Measurements from ENCODE around the gene ZP1.

- no peak for TF ChIP-seq REST (IDR thresholded peaks at IDR 0.05)
- no peak for TF ChIP-seq CTCF (IDR thresholded peaks at IDR 0.05; ENCODE audit: low read depth, low read length, missing input control)
- TF ChIP-seq TAF1 (conservative IDR thresholded peaks at IDR 0.05) = no peak
- no peak for TF ChIP-seq EGR1 (IDR thresholded peaks at IDR 0.05; ENCODE audit: low read depth in 2 of 2)
- TF ChIP-seq HNF4A (conservative IDR thresholded peaks at IDR 0.05) = no peak
- TF ChIP-seq MAX (IDR thresholded peaks at IDR 0.05) = no peak
- TF ChIP-seq GABPA (IDR thresholded peaks at IDR 0.05 in 1 of 2, conservative IDR thresholded peaks at IDR 0.05 in 1 of 2) = no peak
- TF ChIP-seq RAD21 (IDR thresholded peaks at IDR 0.05) = no peak
- no peak for TF ChIP-seq FOXA1 (IDR thresholded peaks at IDR 0.05)
- no peak for TF ChIP-seq YY1 (IDR thresholded peaks at IDR 0.05)
These were observed 36.7 kb upstream of the ZP1 start for GRCh38 chr11:60830478-60831142.

All from liver (tissue), 3 donors.